Hypothalamus (tissue), 51 donors: Measurements from ENCODE around the gene PWWP2A.
A peak's percentile ranks its signal among the peaks of the same experiment; 100 is the strongest.
"Not testable (repeated sequence)": the region's sequence is repeated elsewhere in the genome, so short reads cannot be mapped to it uniquely, and the experiment has no call there.

Experiments used
- DNase-seq, 51 donors: peaks; one replicate each; lab custom pipeline; 2025; lab: John Stamatoyannopoulos, UW

The PWWP2A gene

DNA sequence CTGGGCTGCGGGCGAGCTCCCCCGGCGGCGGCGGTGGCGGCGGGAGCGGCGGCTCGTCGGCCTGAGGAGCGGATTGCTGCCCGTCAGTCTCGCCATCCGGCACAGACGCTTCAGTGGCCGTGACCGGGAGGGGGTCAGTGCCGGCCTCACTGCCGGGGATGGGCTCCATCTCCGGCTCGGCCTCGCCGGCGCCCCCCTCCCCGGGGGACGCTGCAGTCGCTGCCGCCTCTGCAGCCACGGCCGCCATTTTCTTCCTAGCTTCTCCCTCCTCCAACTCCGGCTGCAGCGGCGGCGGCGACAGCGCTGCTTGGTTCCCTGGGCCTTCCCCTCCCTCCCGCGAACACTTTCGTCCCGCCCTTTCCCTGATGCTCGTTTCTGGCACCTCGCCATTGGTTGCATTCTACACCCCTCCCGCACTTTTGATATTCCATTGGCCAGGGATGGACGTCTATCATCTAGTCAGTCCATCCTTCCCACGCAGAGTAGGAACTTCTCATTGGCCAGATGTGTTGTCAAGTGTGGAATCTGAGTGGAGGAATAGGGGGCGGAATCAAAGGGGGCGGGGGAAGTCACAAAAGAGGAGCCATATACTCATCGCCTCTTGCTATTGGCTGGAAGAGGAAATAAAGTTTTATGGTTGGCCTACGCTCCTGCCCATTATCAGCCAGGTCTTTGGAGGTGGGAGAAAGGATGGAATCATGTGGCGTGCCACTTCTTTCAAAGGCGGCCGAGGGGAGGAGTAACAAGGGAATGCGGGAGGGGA is at the start of gene PWWP2A:
PWWP2A (minus strand) TSS at position 309 of the 763 bp plus-strand sequence; CDS start at position 247, 62 bp downstream.
- DNase-seq: peak; percentile 66 to 100 (median 99)

DNA sequence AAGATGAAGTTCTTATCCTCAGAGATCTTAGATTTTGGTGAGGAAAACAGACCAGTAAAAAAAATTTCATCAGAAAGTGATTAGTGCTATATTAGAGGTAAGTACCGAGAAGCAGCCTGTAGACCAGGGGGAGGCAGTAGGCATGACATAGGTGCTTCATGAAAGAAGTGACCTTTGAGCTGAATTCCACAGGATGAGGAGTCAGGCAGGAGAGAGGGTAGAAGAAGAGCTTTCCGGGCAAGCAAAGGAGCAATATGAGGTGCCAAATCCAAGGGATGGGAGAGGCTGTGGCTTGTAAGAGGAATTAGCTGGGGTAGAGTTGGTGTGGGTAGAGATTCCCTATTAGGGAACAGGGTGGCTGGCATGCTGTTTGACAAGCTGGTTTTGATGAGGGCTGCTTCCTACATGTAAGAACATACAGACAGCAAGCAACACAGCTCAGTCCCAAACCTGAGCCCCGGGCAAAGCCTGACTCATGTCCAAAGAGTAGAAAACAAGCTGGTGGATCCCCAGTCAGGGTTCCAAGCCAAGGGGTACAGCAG is 48.4 kb upstream of the PWWP2A start:
- no peak for DNase-seq

GRCh38 chr5:160166973-160167623 is 47.8 kb upstream of the PWWP2A start:
- no peak for DNase-seq

GRCh38 chr5:160166069-160166972 is 47.1 kb upstream of the PWWP2A start:
- DNase-seq: no peak

- peak; percentile 25 to 93 (median 78) for DNase-seq
Measured at GRCh38 chr5:160165137-160166068, 46.2 kb upstream of the PWWP2A start.

DNA sequence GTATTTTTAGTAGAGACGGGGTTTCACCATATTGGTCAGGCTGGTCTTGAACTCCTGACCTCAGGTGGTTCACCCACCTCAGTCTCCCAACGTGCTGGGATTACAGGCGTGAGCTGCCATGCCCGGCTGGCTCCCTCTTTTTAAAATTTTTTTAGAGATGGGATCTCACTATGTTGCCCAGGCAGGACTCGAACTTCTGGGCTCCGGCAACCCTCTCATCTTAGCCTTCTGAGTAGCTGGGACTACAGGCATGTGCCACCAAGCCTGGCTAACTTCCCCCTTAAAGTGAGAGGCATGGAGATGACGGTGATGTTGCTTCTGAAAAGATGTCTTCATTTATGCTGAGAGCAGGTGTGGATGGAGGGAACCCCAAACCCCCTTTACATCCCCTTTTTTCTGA is 43.7 kb upstream of the PWWP2A start:
- no peak for DNase-seq

GRCh38 chr5:160161626-160162025 is 42.4 kb upstream of the PWWP2A start:
- DNase-seq: no peak

GRCh38 chr5:160160875-160161274 is 41.6 kb upstream of the PWWP2A start:
- DNase-seq: not testable (repeated sequence)

- peak in 3 of 51 donors; percentile 1 to 4 (median 2) for DNase-seq
Measured at GRCh38 chr5:160159991-160160792, 40.9 kb upstream of the PWWP2A start.

- DNase-seq: no peak
Measured at GRCh38 chr5:160158087-160158486, 38.8 kb upstream of the PWWP2A start.

DNA sequence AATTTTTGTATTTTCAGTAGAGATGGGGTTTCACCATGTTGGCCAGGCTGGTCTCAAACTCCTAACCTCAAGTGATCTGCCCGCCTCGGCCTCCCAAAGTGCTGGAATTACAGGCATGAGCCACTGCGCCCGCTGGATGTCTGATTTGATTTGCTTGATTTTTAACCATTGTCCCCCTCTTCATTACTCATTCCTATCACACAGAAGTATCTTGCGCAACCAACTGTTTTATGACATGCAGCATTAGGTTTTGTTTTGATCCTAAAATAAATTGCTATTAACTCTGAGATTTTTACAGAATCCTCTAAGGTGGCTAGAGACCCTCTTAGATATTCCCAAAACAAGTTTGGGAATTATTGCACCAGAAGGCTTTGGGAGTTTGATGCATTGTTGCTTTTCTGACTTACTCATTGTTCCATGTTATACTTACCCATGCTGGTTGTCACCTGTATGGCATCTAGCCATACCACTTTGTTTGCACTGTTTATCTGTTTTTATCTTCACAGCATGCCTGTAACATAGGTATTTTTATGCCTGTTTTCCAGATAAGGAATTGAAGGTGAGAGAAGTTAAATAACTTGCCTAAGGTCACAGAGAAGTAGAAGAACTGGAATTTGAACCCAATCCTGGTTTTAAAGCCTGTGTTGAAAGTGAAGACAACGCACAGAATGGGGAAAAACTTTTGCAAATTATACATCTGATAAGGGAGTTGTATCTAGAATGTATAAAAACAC is 35.9 kb upstream of the PWWP2A start:
- DNase-seq: no peak

GRCh38 chr5:160152901-160153300 is 33.7 kb upstream of the PWWP2A start:
- no peak for DNase-seq

GRCh38 chr5:160152287-160152686 is 33.0 kb upstream of the PWWP2A start:
- no peak for DNase-seq

DNA sequence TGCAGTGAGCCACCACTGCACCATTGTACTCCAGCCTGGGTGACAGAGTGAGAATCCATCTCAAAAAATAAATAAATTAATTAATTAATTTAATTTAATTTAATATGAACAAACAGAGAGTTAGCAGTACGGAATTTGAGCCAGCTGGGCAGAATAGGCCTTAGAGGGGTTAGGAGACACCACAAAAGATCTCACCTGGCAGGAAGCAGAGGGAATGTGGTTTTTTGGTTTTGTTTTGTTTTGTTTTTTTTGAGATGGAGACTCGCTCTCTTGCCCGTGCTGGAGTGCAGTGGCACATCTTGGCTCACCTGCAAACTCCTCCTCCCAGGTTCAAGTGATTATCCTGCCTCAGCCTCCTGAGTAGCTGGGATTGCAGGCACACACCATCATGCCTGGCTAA is 31.8 kb upstream of the PWWP2A start:
- no peak for DNase-seq

- no peak for DNase-seq
Measured at GRCh38 chr5:160150381-160150780, 31.1 kb upstream of the PWWP2A start.

GRCh38 chr5:160144436-160144835 is 25.2 kb upstream of the PWWP2A start:
- DNase-seq: not testable (repeated sequence)

- DNase-seq: no peak
Measured at GRCh38 chr5:160134332-160134731, 15.1 kb upstream of the PWWP2A start.

- peak in 3 of 51 donors; percentile 32 to 38 (median 37) for DNase-seq
Measured at GRCh38 chr5:160133918-160134304, 14.7 kb upstream of the PWWP2A start.
